D341Med (cell line): Measurements from ENCODE around the gene CDC5L.
"Not testable (repeated sequence)": the region's sequence is repeated elsewhere in the genome, so short reads cannot be mapped to it uniquely, and the experiment has no call there.

ENCODE experiments used
- DNase-seq: peaks from one replicate; pipeline ENCODE4 v3.0.0; 2012; ENCODE audit warnings: low spot score

CDC5L gene

DNA sequence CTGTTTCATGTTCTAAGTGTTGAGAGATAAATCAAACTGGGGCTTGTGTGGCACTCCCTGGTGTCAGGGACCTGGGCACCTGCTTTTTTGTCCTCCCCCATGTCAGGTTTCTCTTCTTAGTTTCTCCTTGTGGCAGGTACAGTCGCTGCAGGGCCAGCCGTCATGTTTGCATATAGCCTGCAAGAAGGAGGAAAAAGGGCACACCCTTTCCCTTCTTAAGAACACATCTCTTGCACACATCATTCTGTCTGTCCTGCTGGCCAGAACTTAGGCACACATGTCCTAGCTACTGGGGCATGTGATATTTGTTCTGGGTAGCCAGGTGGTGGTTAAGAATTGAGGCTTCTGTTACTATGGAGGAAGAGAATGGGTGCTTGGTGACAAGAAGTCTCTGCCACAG lies 27.9 kb downstream of the CDC5L start:
- no peak for DNase-seq

- DNase-seq: no peak
Measured at GRCh38 chr6:44415873-44416502, 28.5 kb downstream of the CDC5L start.

DNA sequence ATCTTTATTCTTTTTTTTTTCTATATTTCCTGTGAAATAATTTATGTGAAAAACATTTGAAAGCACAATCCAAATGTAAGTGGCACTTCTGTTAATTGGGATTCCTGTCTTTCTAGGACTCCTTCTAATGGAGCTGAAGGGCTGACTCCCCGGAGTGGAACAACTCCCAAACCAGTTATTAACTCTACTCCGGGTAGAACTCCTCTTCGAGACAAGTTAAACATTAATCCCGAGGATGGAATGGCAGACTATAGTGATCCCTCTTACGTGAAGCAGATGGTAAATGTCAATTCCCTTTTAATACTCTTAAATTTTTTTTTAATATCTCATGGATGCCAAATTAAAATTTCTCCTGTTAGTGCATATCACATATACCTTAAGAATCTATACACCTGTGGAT lies 35.0 kb downstream of the CDC5L start:
- no peak for DNase-seq

DNA sequence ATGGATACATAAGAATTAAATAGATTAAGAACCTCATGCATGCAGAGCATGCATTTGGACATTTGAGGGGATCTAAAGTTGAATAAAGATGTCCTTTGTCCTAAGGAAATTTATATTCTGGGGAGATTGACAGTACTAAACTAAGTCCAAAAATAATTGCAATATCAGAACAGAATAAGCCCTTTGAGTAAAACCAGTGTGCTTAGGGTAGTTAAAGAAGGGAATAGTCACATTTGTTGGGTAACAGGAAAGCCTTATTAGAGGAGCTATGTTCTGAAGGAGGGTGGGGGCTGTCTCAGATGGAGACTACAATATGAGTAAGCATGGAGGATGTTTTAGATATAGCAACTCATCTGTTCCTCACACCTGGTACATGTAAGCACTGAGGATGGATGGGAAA lies 35.8 kb downstream of the CDC5L start:
- DNase-seq: no peak

DNA sequence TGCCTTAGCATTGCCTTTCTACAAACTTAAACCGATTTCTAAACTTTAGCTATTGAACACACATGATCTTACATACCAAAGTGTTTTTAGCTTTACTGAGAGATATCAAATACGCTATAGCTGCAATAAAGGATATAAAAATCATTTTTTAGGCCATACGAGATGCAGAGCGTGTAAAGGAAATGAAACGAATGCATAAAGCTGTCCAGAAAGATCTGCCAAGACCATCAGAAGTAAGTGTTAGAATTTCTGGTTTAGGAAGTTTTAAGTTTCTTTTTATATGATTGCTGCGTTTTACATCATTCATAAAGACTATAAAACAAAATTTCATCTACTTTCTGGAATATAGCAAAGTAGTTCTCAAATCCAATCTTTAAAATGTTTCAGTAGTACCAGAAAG lies 38.4 kb downstream of the CDC5L start:
- no peak for DNase-seq

DNA sequence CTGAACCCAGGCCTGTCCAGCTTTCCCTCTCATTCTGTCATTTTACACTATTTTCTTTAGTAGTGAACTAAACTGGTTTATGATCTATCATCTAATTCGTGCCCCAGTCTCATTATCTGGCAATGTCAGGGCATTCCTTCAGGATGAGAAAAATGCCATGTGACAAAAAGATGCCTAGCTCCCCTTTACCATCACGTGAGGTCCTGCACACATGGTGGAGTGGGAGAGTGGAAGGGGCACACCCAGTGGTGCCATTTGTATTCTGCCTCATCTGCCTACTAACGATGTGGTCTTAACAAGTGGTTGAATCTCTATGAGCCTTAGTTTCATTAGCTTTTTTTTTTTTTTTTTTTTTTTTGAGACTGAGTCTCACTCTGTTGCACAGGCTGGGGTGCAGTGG lies 41.2 kb downstream of the CDC5L start:
- no peak for DNase-seq

- no peak for DNase-seq
Measured at GRCh38 chr6:44430326-44430725, 42.8 kb downstream of the CDC5L start.

- DNase-seq: peak; percentile 50
Measured at GRCh38 chr6:44431118-44431725, 43.7 kb downstream of the CDC5L start.

DNA sequence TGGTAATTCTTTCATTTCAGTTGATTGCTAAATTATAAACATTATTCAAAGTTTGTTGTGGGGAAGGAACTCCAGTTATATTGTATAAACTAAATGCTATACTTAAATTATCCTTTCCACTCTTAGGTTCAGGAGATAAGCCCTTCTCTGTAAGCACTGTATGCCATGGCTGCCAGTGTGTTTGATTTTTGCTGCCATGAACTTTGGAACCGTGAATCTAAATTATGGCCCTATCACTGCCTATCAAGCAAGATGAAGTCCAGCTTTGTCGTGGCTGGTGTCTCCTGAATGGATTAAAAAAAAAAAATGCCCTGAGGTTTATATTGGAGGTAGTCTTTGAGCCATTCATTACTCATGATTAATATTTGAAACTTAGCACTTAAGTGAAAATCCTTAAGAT lies 44.7 kb downstream of the CDC5L start:
- DNase-seq: no peak

DNA sequence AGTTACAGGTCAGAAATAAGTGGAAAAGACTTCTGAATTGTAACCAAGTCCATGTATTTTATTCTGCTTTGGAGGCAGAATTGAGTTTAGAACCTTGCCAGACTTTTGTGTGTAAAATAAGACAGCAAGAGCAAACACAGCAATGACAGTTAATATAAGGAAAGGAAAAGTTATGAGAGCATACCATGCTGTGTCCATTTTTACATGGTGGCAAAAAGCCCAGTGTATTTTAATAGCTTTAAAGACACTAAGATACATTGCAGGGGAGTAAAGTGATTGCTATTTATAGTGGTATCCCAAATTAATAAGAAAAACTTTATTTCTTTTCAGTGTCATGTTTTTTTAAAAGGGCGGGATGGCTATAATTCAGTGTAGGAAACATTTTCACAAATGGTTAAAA lies 45.2 kb downstream of the CDC5L start:
- no peak for DNase-seq

GRCh38 chr6:44435500-44435899 lies 48.0 kb downstream of the CDC5L start:
- DNase-seq: no peak

DNA sequence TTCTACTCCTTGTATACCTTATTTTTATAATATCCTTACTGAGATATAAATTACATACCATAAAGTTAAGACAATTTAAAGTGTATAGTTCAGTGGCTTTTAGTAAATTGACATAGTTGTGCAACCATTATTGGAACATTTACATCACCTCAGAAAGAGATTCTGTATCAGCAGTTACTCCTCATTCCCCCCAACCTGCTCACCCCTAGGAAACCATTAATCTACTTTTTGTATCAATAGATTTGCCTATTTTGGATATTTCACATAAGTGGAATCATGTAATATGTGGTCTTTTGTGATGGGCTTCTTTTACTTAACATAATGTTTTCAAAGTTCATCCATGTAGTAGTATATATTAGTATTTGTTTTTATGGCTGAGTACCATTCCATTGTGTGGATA lies 51.3 kb downstream of the CDC5L start:
- no peak for DNase-seq

DNA sequence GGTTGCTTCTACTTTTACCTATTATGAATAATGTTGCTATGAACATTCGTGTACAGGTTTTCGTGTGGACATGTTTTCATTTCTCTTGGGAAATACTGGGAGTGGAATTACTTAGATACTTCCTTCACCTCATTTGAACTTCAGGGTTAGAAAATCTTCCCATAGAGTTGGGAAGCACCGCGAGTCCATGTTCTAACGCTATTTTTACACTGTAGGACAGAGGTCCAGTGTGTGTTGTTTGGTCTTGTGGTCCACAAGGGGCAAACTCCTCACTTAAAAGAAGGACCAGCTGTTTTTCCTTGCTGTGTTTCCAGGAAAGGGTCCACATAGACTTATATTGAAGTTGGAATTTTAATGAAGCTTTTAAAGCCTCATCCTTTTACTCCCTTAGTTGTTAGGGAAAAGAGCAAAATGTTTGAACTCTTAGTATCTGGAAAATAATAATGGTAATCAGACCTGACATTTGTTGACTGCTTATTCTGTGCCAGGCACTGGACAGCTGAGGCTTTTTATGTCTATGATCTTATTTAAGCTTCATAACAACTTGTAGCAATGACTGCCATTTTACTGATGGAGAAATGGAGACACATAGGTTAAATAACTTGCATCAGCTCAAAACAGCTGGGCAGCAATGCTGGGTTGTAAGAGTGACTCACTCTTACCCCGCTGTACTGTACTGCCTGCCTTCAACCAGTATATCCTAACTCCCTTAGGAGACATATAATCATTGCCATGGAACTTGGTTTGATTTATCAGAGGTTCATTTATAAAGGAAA lies 52.0 kb downstream of the CDC5L start:
- DNase-seq: no peak

GRCh38 chr6:44441091-44441855 lies 53.8 kb downstream of the CDC5L start:
- no peak for DNase-seq

- DNase-seq: no peak
Measured at GRCh38 chr6:44442236-44442635, 54.7 kb downstream of the CDC5L start.

- no peak for DNase-seq
Measured at GRCh38 chr6:44442833-44443444, 55.4 kb downstream of the CDC5L start.

- DNase-seq: no peak
Measured at GRCh38 chr6:44444853-44445252, 57.3 kb downstream of the CDC5L start.

- no peak for DNase-seq
Measured at GRCh38 chr6:44446626-44447300, 59.3 kb downstream of the CDC5L start.

DNA sequence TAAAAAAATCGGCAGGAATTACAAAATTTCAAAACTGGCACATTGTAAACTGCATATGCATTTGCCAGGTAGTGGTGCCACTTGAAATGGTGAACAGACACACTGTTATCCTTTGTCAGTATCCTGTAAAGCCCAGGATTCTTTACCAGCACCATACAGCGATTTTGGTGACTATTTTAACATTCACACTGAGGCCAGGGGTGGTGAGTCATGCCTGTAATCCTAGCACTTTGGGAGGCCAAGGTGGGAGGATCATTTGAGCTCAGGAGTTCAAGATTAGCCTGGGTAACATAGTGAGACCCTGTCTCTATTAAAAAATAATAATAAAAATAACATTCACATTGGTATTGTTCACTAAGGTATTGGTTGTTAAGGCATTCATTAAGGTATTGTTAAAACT lies 61.7 kb downstream of the CDC5L start:
- not testable (repeated sequence) for DNase-seq

- DNase-seq: no peak
Measured at GRCh38 chr6:44451803-44452695, 64.5 kb downstream of the CDC5L start.

DNA sequence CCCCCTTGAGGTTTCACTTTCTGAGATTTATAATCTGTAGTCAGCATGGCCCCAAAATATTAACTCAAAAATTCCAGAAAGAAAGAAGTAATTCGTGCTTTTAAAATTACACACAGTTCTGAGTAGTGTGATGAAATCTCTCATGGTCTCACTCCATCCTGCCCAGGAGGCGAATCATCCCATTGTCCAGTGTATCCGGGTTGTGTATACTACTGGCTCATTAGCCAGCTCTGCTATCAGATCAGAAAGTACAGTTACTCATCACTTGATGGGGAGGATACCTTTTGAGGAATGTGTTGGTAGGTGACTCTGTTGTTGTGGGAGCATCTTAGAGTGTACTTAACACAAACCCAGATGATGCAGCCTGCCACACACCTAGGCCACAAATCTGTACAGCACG lies 65.2 kb downstream of the CDC5L start:
- no peak for DNase-seq
